SH-SY5Y (cell line): Measurements from ENCODE around the gene ARFRP1.

Experiments
- GATA2 ChIP-seq: IDR thresholded peaks from 2 replicates; pipeline ENCODE4 v1.6.1; 2011; ENCODE audit warnings: mild to moderate bottlenecking, low read depth, low read length
- GATA3 ChIP-seq: IDR thresholded peaks from 2 replicates; pipeline ENCODE4 v1.6.1; 2011; ENCODE audit warnings: low read depth, mild to moderate bottlenecking, low read length, moderate library complexity

DNA sequence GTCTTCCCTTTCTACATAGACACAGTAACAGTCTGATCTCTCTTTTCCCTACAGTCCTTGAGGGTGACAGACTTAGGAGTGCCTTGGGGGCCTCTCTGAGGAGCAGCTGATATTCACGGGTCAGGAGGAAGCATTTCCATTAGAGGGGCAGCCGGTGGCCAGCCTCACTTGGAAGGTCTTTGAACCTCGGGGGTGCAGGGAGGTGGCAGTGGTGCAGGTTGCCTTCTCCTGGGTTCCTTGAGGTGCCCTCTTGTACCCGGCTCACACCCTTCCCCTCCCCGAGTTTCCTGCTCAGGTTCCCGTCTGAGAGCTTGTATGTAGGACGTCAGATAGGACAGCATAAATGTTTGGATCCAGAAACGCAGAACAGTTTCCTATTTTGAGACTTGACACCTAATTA lies 47.2 kb downstream of the ARFRP1 start:
- no peak for TF ChIP-seq GATA3
- TF ChIP-seq GATA2 = no peak
